ENCODE data around the gene FSTL4.

DNA sequence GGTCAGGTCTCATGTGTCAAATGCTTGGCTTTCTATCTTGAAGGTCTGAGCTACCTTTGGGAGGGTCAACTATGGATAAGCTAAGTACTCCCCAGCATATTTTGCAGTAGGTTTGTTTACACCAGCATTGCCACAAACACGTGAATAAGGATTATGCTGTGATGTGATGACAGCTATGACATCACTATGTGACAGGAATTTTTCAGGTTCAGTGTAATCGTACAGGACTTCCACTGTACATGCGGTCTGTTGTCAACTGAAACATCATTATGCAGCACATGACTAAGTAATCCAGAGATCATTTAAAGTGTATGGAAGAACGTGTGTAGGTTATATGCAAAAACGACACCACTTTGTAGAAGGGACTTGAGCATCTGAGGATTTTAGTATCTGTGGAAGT lies 104.0 kb downstream of the FSTL4 start:
- TF ChIP-seq, protein P1, sequence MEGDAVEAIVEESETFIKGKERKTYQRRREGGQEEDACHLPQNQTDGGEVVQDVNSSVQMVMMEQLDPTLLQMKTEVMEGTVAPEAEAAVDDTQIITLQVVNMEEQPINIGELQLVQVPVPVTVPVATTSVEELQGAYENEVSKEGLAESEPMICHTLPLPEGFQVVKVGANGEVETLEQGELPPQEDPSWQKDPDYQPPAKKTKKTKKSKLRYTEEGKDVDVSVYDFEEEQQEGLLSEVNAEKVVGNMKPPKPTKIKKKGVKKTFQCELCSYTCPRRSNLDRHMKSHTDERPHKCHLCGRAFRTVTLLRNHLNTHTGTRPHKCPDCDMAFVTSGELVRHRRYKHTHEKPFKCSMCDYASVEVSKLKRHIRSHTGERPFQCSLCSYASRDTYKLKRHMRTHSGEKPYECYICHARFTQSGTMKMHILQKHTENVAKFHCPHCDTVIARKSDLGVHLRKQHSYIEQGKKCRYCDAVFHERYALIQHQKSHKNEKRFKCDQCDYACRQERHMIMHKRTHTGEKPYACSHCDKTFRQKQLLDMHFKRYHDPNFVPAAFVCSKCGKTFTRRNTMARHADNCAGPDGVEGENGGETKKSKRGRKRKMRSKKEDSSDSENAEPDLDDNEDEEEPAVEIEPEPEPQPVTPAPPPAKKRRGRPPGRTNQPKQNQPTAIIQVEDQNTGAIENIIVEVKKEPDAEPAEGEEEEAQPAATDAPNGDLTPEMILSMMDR (optimal IDR thresholded peaks at IDR 0.05 in 1 of 3, IDR thresholded peaks at IDR 0.05 in 1 of 3, conservative IDR thresholded peaks at IDR 0.05 in 1 of 3; ENCODE audit: extremely low read depth in 1 of 3, insufficient read depth in 2 of 3, low read length in 3 of 3), result no peak
- TF ChIP-seq EZH2 (IDR thresholded peaks at IDR 0.05; ENCODE audit: low read length), result no peak

All from keratinocyte (primary cell).